Fibroblast of skin of right biceps (primary cell): ENCODE results near the gene COL4A2.
A peak's percentile ranks its signal among the peaks of the same experiment; 100 is the strongest.
"Not testable (repeated sequence)": the region's sequence is repeated elsewhere in the genome, so short reads cannot be mapped to it uniquely, and the experiment has no call there.

ENCODE experiments used
- DNase-seq: peaks from one replicate; pipeline ENCODE4 v3.0.0-alpha.2; 2013

Gene COL4A2

GRCh38 chr13:110387451-110388107 lies 80.5 kb downstream of the COL4A2 start:
- DNase-seq: peak; percentile 66

- DNase-seq: peak; percentile 93
These were observed 81.2 kb downstream of the COL4A2 start for GRCh38 chr13:110388108-110388943.

- peak; percentile 90 for DNase-seq
These were observed 83.5 kb downstream of the COL4A2 start for GRCh38 chr13:110390567-110390966.

DNA sequence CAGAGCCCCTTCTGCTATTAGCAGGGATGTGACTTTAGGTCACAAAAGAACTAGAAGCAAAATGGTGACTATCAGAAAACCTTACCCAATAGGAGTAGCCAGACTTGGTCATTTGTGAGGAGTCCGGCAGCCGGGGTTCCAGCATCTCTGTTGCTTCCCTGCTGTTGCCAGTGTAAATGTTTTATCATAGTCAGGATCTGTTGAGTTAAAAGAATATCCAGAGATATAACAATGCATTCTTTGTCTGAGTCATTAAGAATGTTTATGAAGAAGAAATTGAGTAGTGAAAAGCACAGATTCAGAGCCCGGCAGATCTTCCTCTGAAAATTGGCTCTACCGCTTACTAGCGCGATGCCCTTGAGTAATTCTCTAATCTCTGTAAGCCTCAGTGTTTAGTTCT lies 84.2 kb downstream of the COL4A2 start:
- DNase-seq: peak; percentile 60

DNA sequence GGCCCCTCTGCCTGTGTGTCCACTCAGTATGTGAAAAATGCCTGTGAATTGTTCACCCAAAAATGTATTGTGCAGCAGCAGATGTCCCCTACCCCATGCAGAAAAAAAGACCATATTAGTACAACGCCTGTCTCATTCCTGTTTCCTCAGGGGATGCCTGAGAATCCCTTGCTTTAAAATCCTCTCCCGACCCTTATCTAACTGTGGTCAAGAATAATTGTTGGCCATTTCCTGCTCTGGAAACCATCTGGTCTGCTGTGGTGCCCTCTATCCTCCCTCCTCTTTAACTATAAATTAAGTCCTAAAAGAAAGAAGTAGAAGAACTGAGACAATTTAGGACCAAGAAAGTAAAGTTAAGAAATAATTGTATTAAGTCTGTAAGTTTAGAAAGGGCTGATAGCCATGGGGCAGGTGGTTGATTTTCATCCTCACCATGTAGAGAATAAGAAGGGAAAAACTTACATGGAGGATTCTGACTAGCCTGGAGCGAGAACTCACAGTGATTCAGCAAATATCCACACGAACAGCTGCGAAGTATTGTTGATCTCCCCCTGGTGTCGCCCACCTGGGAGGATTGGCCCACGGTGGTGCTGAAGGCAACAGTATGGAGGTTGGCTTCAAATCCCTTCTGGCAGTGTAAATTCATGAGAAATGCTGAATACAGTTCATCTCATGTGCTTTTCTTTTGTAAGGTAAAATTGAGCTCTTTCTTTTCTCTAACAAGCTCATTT lies 85.6 kb downstream of the COL4A2 start:
- peak; percentile 78 for DNase-seq

DNA sequence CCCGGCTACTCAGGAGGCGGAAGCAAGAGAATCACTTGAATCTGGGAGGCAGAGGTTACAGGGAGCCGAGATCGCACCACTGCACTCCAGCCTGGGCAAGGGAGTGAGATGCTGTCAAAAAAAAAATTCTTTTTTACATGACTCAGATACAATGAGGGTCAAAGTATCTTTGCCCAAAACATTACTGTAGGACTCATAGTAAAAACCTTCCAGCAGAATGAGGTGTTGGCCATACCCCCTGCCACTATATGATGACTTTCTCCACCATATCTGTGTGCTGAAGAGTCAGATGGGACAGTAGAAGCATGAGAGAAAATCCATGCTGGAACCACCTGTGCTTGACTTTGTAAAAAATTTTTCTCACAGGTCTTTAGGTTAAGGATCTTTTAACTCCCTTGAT lies 86.7 kb downstream of the COL4A2 start:
- no peak for DNase-seq

DNA sequence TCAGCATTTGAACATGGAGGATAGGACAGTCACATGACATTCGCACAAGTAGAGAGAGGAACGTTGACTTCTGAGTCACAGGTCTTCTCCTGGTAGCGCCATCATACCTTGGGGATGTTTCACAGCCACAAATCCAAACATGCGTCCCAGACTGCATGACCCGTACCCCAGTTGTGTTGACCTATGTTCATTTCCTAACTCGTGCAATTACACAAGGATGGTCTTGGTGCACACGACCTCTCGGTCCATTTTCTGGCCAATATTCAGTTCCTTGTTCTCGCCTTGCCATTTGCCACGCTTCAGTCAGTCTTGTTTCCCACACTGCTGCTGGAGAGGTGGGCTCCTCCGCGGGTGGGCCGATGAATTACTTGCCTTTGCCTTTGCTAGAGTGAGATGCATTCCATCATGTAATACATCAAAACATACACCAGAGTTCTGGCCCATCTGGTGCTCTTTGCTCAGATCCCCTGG lies 87.3 kb downstream of the COL4A2 start:
- DNase-seq: no peak

DNA sequence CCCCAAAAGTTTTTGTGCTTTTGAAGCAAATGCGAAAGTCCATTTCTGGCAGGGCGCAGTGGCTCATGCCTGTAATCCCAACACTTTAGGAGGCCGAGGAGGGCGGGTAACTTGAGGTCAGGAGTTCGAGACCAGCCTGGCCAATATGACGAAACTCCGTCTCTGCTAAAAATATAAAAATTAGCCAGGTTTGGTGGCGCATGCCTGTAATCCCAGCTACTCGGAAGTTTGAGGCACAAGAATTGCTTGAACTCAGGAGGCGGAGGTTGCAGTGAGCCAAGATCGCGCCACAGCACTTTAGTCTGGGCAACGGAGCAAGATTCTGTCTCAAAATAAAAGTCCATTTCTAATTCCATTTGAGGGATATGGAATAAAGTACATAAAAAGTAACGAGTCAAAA lies 88.5 kb downstream of the COL4A2 start:
- DNase-seq: not testable (repeated sequence)

DNA sequence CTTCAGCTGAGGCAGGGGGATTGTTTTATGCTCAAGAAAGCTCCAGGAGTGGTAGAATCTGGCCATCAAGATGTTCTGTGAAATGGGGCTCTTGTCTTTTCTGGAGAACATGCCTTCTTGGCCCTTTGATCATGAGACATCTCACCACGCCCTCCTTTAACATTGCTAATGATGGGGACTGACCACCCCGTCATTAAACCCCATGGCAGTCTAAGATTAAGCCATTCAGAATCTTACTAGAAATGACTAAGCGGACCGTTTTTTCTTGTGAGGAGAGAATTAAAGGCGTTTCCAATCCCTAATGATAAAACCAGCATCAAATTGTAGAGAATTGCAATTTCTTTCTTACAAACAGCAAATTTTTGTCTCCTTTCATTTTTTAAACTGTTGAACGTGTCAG lies 89.4 kb downstream of the COL4A2 start:
- DNase-seq: no peak

DNA sequence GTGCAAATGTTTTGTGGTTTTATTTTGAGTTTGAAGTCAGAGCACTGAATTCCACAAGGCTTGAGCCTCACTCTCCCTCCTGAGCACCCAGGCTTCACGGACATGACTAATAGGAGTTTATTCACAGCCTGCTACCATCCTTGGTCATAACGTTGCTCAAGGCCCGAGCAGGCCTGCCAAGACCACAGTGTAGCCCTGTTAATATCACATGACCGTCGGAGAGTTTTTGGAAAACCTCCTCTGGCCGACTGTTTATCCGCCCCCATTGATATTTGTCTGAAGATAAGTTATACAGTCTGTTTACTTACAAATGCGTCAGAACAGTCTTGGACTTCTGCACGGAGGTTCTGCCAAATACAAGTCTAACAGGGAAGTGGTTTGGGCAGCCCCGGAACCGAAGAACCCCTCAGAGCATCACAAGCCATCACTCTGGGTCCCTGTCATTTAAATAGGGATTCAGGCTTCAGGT lies 89.9 kb downstream of the COL4A2 start:
- DNase-seq: peak; percentile 99

- DNase-seq: no peak
These were observed 90.5 kb downstream of the COL4A2 start for GRCh38 chr13:110397436-110398115.

DNA sequence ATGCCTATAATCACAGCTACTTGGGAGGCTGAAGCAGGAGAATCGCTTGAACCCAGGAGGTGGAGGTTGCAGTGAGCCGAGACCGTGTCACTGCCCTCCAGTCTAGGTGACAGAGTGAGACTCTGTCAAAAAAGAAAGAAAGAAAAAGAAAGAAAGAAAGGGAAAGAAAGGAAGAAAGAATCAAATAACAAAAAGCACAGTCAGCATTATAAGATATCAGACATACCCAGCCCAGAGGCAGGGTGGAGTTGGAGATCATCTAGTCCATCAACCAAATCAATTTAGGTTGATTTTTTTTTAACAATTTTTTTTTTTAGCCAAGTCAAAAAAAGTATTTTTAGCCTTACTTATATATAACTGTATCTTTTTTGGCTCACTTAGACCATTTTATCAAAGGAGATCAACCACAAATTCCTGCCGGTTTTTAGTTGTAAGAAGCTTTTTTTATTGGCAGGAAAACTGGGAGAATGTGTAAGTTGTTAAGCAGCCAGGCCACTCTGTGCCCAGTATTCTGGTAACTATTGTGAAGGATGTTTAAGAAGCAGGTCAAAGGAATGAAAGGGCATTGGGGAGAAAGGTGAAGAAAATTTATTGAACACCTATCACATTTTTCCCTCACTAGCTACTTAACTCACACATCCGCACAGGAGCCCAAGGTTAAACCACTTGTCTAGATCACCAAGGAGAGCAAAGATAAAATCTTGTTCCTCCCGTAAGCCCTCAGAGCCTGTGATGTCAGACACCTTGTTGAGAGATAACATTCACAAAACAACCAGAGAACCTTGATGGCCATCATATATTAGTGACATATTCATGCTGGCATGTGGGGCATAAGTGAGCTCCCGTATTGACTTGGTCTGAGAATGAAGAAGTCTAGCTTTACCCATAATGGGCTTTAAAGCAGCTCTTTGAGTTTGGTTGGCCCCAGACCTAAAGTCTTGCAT lies 91.8 kb downstream of the COL4A2 start:
- DNase-seq: peak; percentile 81

DNA sequence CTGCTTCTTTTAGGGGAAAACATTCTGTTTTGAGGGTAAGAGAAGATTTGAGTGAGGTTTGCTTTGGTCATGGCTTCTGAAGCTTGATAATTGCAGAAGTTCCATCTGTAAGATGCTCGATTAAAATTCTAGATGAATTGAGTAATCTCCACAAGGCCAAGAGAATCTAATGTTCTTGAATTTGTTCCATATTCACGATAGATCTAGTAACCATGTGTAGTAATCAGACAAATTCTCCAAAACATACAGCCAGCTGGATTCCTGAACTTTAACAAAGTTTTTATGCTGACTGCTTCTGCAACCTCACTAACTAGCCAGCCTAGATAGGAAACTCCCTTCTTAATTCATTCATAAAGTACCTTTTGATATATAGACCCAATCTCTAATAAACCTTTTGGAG lies 92.7 kb downstream of the COL4A2 start:
- DNase-seq: no peak

DNA sequence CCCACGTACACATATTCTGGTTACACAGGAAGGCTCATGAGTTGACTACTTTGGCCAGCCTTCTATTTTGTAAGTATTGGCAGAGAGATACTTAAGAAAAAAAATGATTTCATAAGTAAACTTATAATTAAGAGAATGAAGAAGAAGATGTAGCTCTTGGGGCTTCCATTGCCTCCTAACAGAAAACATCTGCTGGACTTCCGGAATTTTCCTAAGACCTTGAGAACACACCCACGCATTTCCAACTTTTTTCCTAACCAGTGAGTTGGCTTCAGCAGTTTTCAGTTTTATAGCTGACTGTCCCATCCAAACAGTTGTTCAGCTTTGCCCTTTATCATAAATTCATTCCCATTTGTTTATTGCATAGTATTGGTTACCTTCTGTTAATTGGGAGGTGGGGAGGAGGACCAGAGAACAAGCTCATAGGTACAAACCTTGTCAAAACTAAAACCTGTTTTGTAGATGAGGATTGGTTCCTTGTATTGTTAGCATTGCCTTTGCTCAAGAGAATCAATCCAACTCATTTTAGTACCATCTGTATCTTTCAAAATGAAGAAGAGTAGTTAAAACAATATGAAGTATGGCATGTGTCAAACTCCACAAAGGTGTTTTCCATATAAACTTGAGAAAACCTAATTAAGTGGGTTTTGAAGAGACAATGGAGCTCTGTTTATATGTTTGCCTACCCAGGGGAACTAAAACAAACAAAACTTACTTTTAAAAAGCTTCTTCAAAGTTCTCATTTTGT lies 93.9 kb downstream of the COL4A2 start:
- DNase-seq: peak; percentile 81

DNA sequence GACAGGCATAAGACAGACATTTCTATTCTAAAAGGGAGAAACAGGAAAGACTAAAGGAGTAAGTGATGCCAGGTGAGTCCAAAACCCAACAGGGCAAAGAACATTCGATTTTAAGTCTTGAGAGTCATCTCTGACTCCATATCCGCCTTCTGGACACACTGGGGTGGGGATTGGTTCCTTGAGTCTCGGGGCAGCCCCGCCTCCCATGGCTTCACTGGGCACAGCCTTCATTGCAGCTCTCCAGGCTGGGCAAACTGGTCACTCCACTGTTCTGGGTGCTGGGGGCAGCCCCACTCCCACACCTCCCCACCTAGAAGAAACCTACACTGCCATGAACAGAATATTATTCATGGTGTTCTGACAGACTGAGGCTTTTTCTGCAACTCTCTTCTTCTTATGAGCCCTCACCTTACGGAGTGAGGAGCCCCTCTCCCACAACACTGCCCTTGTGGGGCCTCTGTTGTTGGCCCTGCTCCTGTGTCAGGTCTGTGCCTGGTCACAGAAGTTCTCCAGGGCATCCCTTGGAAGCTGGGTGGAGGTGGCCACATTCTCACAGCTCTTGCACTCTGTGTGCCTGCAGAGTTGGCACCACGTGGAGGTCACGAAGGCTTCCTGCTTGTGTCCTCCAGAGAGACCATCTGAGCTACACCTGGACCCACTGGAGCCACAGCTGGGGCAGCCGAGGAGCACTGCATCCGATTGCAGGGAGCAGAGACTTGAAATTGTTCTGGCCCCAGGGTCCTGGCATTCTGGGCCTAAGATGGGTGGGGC lies 95.4 kb downstream of the COL4A2 start:
- DNase-seq: no peak

- peak; percentile 96 for DNase-seq
These were observed 96.2 kb downstream of the COL4A2 start for GRCh38 chr13:110403315-110403714.

GRCh38 chr13:110403721-110404120 lies 96.6 kb downstream of the COL4A2 start:
- peak; percentile 65 for DNase-seq

DNA sequence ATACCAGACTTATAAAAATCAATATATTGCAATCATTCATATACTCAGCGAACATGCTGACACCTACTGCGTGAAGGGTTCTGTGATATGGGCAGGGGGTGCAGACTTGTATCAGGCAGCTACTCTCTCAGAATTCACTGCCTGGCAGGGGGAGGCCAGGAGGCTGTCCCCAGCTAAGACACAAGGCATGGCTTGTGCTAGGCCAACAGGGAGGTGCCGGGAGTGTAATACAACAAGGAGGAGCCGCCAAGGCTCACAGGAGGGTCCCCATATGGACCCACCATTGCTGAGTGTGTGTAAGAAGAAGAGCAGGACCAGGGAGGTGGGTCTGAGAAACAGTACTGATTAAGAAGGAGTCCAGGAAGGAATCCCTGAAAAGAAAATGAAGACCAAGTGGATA lies 97.2 kb downstream of the COL4A2 start:
- DNase-seq: no peak

- peak; percentile 97 for DNase-seq
These were observed 98.7 kb downstream of the COL4A2 start for GRCh38 chr13:110405597-110406450.
